Effector CD4-positive, alpha-beta T cell (primary cell): Measurements from ENCODE around the gene GNMT.
"Not testable (repeated sequence)": the region's sequence is repeated elsewhere in the genome, so short reads cannot be mapped to it uniquely, and the experiment has no call there.

Experiments used
- DNase-seq: peaks from one replicate; pipeline ENCODE4 v3.0.0-alpha.2; 2020

GNMT gene

DNA sequence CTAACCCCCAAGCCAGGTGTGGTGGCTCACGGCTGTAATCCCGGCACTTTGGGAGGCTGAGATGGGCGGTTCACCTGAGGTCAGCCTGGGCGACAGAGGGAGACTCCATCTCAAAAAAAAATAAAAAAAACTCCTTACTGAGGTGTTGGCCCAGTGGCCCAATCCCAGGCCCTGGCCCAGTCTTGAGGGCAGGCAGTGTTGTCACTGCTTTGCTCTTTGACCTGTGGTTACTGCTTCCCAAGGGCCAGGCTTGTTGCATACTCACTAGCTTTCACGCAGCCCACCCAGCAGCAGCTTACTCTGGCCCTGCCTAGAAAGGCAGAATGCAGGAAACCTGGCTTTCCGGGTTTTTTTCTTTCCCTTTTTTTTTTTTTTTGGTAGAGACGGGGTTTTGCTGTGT is 18.1 kb upstream of the GNMT start:
- DNase-seq: no peak

DNA sequence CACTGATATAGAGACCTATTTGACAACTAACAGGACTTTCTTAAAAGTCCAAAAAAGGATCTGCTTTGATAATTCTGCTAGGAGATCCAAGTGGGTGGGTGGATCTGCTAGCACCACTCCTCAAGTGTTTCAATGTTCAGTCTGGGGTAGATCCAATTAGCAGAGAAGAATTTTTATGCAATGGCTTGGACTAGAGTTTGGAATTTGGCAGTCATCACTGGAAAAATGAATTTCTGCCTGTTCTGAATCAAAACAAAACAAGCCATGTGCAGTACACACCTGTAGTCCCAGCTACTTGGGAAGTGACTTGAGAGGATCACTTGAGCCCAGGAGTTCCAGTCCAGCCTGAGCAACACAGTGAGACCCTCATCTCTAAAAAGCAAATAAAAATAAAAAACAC is 12.6 kb upstream of the GNMT start:
- DNase-seq: no peak

DNA sequence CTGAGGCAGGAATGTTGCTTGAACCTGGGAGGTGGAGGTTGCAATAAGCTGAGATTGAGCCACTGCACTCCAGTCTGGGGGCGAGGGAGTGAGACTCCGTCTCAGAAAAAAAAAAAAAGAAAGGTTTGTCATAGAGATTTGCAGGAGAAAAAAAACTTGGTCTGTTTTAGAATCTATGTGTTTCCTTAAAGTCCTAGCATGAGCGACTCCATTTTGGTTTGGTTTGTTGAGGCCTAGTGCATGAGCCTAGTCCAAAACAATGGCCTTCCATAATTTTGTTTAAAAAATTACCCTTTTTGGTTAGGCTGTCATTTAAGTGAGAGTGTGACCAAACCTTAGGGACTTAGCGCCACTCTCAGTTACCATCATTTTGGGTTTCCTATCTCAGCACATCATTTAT is 8.2 kb upstream of the GNMT start:
- DNase-seq: no peak

GRCh38 chr6:42954405-42954804 is 6.1 kb upstream of the GNMT start:
- not testable (repeated sequence) for DNase-seq

DNA sequence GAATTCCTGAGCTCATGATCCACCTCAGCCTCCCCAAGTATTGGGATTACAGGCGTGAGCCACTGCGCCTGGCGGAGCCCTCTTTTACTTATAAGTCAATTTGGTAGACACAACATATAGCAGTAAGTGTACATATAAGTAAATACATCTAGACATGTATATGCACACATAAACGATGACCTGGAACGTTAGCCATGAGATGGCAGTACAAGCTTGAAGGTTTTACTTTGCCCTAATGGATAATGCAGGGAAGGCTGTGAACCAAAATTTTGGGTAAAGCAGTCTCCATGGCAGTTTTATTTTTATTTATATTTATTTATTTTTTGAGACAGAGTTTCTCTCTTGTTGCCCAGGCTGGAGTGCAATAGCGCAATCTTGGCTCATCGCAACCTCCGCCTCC is 2.4 kb upstream of the GNMT start:
- DNase-seq: no peak

DNA sequence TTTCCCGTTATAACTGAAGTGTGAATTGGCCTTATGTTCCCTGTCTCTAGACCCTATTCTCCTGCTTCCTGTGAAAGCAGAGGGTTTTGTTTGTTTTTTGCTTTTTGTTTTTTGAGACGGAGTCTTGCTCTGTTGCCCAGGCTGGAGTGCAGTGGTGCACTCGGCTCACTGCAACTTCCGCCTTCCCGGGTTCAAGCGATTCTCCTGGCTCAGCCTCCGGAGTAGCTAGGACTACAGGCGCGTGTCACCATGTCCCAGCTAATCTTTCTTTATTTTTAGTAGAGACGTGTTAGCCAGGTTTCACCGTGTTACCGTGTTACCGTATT is 674 bp upstream of the GNMT start:
- no peak for DNase-seq

- no peak for DNase-seq
Measured at GRCh38 chr6:42961020-42961470, 491 bp downstream of the GNMT start.

DNA sequence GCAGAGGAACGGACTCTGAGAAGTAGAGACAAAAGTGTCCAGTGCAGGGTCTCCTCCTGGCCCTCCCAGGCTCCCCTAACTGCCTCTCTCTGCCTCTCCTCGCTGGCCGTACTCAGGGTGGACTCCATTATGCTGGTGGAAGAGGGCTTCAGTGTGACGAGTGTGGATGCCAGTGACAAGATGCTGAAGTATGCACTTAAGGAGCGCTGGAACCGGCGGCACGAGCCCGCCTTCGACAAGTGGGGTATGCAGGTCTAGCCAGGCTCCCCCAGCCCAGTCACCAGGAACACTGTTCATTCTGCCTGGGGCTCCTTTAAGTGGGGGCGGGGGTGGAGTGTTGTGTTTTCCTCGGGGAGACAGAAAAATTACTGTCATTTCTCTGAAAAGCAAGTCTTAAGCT is 1.5 kb downstream of the GNMT start:
- no peak for DNase-seq

- no peak for DNase-seq
Measured at GRCh38 chr6:42962502-42963178, 2.1 kb downstream of the GNMT start.

- DNase-seq: no peak
Measured at GRCh38 chr6:42963179-42963854, 2.8 kb downstream of the GNMT start.

DNA sequence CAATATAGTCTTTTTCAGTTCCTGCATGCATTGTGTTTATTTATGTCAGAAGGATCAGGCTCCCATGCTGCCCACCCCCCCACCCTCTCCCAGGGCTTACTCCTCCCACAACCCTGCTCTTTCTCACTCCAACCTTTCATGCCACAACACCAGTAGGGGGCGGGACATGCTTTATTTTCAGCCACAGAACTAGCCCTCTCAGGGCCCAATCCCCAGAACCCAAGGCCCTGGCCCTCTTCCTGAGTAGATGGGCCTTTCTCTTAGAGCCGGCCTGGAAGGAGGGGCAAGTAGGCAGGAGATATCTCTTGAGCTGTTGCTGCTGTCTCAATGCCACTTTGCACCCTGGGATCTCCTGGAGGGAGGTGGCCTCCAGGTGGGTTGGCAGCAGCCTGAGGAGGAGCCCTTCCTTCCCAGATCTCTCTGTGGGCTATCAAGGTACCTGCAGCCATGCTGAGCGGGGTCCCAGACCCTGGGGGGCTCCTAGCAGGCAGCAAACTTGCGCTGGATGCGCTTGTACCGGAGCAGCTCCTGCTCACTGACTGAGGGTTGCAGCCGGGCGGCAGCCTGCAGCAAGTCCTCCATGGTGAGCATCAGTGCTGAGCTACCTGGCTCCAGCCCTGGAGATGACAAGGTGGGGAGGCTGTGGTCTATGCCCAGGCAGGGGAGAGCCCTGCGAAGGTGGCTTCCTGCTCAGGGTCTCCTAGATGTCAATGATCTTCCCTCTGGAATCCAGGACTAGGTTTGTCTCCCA is 3.5 kb downstream of the GNMT start:
- DNase-seq: no peak

DNA sequence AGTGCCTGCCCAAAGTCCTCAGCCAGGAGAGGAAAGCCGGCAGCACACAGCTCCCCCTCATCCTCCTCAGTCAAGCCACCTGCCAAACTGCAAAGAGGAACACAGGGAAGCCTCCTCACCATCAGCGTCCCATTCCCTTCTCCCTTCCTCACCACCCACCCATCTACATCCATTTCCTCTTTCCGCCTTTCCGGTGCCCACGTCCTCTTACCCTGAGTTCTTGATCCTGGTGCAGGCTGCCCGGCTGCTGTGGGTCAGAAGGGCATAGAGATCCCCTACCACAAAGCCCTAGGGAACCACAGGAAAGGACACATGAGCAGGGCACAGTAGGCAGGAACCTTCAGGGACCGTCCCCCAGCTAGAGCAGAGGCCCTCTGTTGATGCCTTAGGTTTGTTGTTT is 6.0 kb downstream of the GNMT start:
- DNase-seq: no peak

GRCh38 chr6:42967228-42967627 is 6.7 kb downstream of the GNMT start:
- no peak for DNase-seq

DNA sequence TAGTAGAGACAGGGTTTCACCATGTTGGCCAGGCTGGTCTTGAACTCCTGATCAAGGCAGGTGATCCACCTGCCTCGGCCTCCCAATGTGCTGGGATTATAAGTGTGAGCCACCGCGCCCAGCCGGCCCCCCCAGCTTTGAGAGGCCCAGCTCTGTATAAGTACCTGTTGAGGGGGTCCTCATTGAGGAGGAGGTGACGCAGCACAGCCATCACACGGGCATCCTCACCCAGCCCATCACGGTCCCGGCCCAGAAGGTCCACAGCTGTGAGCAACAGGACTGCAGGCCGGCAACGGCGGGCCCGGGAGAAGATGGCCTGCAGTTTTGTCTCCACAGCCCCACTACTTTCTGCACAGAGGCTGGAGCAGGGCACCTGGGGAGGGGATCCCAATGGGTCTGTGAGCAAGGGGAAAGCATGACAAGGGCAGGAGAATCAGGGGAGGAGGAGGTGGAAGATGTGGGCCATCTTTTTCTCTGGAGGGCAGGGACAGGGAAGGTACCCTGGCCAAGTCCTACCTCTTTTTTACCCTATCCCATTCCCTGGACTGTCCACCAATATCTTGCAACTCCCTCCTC is 7.7 kb downstream of the GNMT start:
- DNase-seq: no peak

DNA sequence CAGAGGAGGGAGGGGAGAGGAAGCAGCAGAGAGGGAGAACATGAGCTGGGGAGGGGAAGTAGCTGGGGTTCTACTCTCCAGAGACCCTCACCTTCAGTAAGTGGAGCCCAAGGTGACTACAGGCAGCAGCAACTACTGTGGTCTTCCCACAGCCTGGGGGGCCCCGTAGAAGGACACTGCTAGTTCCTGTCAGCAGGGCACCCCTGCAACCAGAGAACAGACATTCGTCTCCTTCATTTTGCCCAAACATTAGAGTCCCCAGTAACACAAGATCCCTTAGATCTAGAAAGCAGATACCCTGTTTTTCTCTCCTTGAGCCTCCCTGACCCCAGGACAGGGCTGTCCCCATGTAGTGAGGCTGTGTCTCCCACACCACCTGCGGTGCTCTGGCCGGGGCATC is 8.2 kb downstream of the GNMT start:
- no peak for DNase-seq

GRCh38 chr6:42969431-42969830 is 8.9 kb downstream of the GNMT start:
- DNase-seq: no peak

GRCh38 chr6:42969934-42970333 is 9.4 kb downstream of the GNMT start:
- no peak for DNase-seq

GRCh38 chr6:42970871-42971612 is 10.5 kb downstream of the GNMT start:
- DNase-seq: no peak

DNA sequence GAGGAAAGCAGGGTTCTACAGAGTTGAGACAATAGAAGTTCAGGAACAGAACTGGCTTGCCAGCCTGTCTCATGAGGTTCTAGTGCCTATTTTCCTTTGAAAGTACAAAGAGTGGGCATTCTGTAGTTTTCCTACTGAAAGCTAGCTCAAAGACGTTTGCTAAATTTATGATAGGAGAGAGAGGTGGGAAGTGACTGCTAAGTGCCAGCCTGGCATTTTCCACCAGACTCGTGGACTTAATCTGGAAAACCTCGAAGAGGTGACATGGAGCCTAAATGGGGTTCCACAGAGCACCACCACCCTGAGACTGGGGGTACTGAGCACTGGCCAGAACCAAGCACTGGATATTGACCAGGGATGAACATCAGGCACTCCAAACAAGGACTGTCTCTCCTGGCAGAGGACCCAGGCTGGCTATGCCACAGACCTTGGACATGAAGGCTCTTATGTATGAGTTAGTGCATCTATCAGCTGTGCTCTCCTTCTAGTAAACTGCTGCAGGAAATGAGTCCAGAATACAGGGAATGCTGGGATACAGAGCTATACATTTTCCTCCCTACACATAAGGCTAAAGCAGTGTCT is 11.3 kb downstream of the GNMT start:
- DNase-seq: no peak

DNA sequence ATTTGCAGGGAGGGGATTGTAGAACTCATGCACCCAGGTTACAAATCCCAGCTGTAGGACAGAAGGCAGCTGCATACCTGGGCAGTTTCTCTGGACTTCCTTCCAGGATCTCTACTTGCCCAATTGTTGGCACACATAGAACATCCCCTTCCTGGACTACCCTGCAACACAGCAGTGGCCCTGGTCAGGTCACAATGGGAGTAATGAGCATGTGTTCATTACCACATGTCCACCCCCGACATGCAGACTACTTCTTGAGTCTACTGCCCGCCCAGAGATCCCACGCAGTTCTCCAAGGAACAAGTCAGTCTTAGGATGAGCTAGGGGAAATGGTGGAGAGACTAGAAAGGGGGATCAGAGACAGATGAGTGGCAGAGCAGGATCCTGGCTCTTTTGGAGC is 13.4 kb downstream of the GNMT start:
- no peak for DNase-seq

GRCh38 chr6:42974919-42975505 is 14.5 kb downstream of the GNMT start:
- DNase-seq: no peak

- no peak for DNase-seq
Measured at GRCh38 chr6:42978487-42978838, 17.9 kb downstream of the GNMT start.
